Measurements from ENCODE around the gene PPY. TPM values are rescaled to one million over a fixed set of nuclear protein-coding genes. Genes with fewer than 3 reads are reported as not detected.
A peak's percentile ranks its signal among the peaks of the same experiment; 100 is the strongest.

PPY gene
- total and polyA plus RNA-seq, 9 donors: not detected

DNA sequence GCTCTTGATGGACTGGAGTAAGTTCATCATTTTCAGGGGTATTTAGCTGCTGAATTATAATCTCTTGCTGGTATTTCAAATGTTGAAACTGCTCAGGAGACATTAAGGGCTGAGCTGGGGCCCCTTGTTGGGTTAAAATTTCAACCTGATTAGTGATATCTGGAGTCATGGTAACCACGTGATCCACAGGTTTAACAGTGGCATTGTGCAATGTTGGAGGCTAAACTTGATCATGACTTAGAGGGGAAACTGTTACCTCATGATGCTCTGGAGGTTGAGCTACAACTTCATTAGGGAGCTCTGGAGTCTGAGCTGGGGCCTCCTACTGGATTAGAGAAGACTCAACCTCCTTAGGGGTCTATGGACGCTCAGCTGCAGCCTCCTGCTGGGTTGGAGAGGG is 17.7 kb downstream of the PPY start:
- no peak overlapping the region for H3K27ac ChIP-seq
- intact Hi-C loops (cut with DNase I): no loop called here
- no peaks in the 10 kb centered on the region for H3K4me1 ChIP-seq (ENCODE audit: insufficient read depth)
- DNase-seq: no peak
- no peaks in the 10 kb centered on the region for H3K27me3 ChIP-seq
- 63 to 72% (median 66%) methylated on average over 2 of the region's 2 CpGs for WGBS, 3 donors
- no peaks in the 10 kb centered on the region for H3K36me3 ChIP-seq
- TF ChIP-seq POLR2A (IDR thresholded peaks at IDR 0.05): no peak
- no peak for TF ChIP-seq EP300 (IDR thresholded peaks at IDR 0.05)
- TF ChIP-seq, protein P1, sequence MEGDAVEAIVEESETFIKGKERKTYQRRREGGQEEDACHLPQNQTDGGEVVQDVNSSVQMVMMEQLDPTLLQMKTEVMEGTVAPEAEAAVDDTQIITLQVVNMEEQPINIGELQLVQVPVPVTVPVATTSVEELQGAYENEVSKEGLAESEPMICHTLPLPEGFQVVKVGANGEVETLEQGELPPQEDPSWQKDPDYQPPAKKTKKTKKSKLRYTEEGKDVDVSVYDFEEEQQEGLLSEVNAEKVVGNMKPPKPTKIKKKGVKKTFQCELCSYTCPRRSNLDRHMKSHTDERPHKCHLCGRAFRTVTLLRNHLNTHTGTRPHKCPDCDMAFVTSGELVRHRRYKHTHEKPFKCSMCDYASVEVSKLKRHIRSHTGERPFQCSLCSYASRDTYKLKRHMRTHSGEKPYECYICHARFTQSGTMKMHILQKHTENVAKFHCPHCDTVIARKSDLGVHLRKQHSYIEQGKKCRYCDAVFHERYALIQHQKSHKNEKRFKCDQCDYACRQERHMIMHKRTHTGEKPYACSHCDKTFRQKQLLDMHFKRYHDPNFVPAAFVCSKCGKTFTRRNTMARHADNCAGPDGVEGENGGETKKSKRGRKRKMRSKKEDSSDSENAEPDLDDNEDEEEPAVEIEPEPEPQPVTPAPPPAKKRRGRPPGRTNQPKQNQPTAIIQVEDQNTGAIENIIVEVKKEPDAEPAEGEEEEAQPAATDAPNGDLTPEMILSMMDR (IDR thresholded peaks at IDR 0.05): no peak
- H3K4me3 ChIP-seq: no peak overlapping the region
- H3K9me3 ChIP-seq: no peaks in the 10 kb centered on the region

DNA sequence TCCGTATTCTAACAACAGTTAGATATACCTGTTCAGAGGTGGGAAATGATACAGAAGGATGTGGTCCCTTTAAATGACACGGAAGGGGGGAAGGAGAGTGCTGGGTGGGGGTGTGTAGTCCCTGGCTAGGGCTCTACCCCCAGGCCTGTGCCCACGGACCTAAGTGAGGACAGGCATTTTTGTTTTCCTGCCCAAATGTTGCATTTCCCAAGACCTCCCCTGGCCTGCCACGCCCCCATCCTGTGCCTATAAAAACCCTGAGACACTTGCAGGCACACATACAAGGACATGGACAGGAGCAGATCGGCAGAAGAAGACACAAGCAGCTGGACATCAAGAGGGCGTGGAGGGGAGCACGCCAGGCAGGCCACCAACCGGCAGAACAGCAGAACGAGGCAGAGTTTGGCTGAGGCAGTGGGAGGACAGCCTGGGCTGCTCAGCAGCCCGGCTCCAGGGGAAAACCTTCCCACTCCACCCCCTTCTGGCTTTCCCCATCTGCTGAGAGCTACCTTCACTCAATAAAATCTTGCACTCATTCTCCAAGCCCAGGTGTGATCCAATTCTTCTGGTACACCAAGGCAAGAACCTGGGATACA is 21.7 kb downstream of the PPY start:
- Histone ChIP-seq H3K4me1 (ENCODE audit: insufficient read depth) (no peaks in the 10 kb centered on the region), H3K9me3 (no peaks in the 10 kb centered on the region), H3K27ac (no peak overlapping the region), H3K27me3 (no peaks in the 10 kb centered on the region), H3K4me3 (no peak overlapping the region), H3K36me3 (no peaks in the 10 kb centered on the region)
- TF ChIP-seq, protein P1 (IDR thresholded peaks at IDR 0.05): no peak
- intact Hi-C loops (cut with DNase I): no loop called here
- WGBS, 3 donors: 50 to 60% (median 50%) methylated on average over 10 of the region's 10 CpGs
- no peak for DNase-seq

DNA sequence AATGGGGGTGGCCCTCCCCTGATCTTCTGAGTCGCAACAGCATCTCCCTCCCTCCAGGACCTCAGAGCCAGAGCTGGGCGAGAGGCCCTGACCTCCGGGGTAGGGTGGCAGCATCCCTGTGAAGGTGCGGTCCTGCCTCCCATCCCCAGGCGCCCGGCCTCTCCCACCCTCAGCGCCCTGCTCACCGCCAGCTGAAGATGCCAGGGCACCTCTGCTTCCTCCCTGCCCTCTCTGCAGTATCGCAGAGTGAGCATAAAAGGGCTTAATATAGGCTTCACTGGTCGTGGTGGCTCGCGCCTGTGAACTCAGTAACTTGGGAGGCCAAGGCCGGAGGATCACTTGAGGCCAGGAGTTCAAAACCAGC is 24.3 kb downstream of the PPY start:
- Histone ChIP-seq H3K27ac (no peak overlapping the region), H3K36me3 (no peaks in the 10 kb centered on the region), H3K9me3 (no peaks in the 10 kb centered on the region), H3K4me1 (ENCODE audit: insufficient read depth) (no peaks in the 10 kb centered on the region), H3K4me3 (no peak overlapping the region), H3K27me3 (no peaks in the 10 kb centered on the region)
- no peak for DNase-seq
- WGBS, 3 donors: 52 to 67% (median 65%) methylated on average over 13 of the region's 13 CpGs
- TF ChIP-seq POLR2A (IDR thresholded peaks at IDR 0.05): no peak
- TF ChIP-seq, protein P1 (IDR thresholded peaks at IDR 0.05): no peak
- no peak for TF ChIP-seq EP300 (IDR thresholded peaks at IDR 0.05)
- intact Hi-C loops (cut with DNase I): no loop called here

DNA sequence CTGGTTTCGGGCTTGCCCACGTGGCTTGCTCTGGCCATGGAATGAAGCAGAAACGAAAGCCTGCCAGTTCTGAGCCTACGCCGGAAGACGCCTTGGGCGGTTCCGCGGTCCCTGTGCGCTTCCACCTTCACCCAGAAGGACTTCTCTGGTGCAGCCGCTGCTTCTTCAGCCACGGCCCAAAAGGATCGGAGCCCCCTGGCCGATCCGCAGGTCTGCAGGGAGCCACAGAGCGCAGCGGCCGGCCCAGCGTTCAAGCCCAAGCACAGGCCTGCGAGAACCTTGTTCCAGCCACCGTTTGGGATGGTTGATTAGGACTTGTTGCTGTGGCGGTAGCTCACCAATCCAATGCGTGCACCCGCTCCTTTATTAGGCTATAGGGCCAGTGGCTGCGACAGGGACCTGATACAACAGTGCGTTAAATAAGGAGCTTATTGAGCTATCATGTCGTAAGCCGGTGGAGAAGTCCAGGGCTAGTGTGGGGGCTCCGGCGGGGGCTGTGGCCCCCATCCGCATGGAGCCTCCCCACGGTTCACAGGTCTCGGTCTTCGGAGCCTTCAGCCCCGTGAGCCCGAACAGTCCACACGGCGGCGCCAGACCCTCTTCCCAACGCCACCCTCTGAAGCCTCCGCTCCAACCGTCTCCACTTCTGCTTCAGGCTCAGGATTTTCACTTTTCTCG is 24.8 kb downstream of the PPY start:
- no peaks in the 10 kb centered on the region for H3K27me3 ChIP-seq
- 9 to 21% (median 15%) methylated on average over 41 to 43 of the region's 43 CpGs for WGBS, 3 donors

More for the DNA sequence above, 24.8 kb downstream of the PPY start:
- TF ChIP-seq POLR2A (IDR thresholded peaks at IDR 0.05) (no peak), EP300 (IDR thresholded peaks at IDR 0.05) (no peak)
- TF ChIP-seq, protein P1 (IDR thresholded peaks at IDR 0.05): no peak
- Histone ChIP-seq H3K9me3 (no peaks in the 10 kb centered on the region), H3K4me3 (no peak overlapping the region), H3K4me1 (ENCODE audit: insufficient read depth) (no peaks in the 10 kb centered on the region), H3K27ac (no peak overlapping the region), H3K36me3 (no peaks in the 10 kb centered on the region)
- intact Hi-C loops (cut with DNase I): no loop called here
- peak in 1 of 5 donors; percentile 59 for DNase-seq

Data from ovary (tissue), 9 donors.